Kidney (tissue), 14 donors: ENCODE data around the gene GPRC6A. TPM values are rescaled to one million over a fixed set of nuclear protein-coding genes. Genes with fewer than 3 reads are reported as not detected.

ENCODE experiments used
- DNase-seq, 5 donors: peaks; one replicate each; pipeline ENCODE4 v3.0.0-alpha.2; 2013 to 2020
- FAIRE-seq: peaks from 2 replicates; lab custom pipeline; 2012; peaks lifted over from hg19 to GRCh38; lab: Jason Lieb, UNC
- H3K27ac ChIP-seq, 2 donors: one replicate each; pipeline ENCODE4 v1.7.0; 2013; ENCODE audit warnings: low read depth in 2 of 2, low read length in 2 of 2, inconsistent platforms in 1 of 2
- H3K27me3 ChIP-seq: one replicate; pipeline ENCODE4 v1.7.1; 2013; ENCODE audit warnings: low read length, inconsistent platforms; ENCODE audit not compliant: control insufficient read depth, insufficient read depth
- H3K36me3 ChIP-seq, 3 donors: one replicate each; pipeline versions ENCODE4 v1.7.0 to v1.7.1; 2013; ENCODE audit warnings: low read length in 3 of 3, control low read depth in 1 of 3, inconsistent platforms in 1 of 3; ENCODE audit not compliant: insufficient read depth in 3 of 3, control insufficient read depth in 2 of 3
- H3K4me1 ChIP-seq, 3 donors: one replicate each; pipeline versions ENCODE4 v1.7.0 to v1.7.1; 2013; ENCODE audit warnings: low read length in 3 of 3, inconsistent platforms in 1 of 3, low read depth in 1 of 3; ENCODE audit not compliant: control insufficient read depth in 2 of 3, insufficient read depth in 2 of 3
- H3K4me3 ChIP-seq, 3 donors: one replicate each; pipeline versions ENCODE4 v1.7.0 to v1.8.1; 2013; ENCODE audit warnings: low read length in 3 of 3, control low read depth in 1 of 3, inconsistent platforms in 1 of 3
- H3K9ac ChIP-seq, 3 donors: one replicate each; pipeline versions ENCODE4 v1.7.0 to v1.7.1; 2013; ENCODE audit warnings: low read length in 3 of 3, control low read depth in 1 of 3, inconsistent platforms in 1 of 3
- H3K9me3 ChIP-seq, 3 donors: one replicate each; pipeline versions ENCODE4 v1.7.0 to v1.7.1; 2013; ENCODE audit warnings: low read length in 3 of 3, control low read depth in 1 of 3, inconsistent platforms in 1 of 3; ENCODE audit not compliant: control insufficient read depth in 2 of 3, insufficient read depth in 1 of 3
- CTCF ChIP-seq: IDR thresholded peaks from 3 replicates; pipeline ENCODE4 v1.5.1; 2012; ENCODE audit warnings: mild to moderate bottlenecking, moderate library complexity, borderline replicate concordance; ENCODE audit not compliant: insufficient read depth; ENCODE audit errors: extremely low read depth
- intact Hi-C: fragments of 100-400 bp; cut with DNase I; formaldehyde crosslinking; loops from one replicate; pipeline ENCODE4 v1.11.1; 2022
- polyA plus RNA-seq: library from polyadenylated mRNA; stranded (reverse); fragments of 350-450 nt; fragmentation: Illumina TruSeq; extraction: RNeasy Lipid Tissue Mini Kit (QIAGEN cat#74804); gene quantifications from one replicate; pipeline ENCODE4 v1.2.3, GENCODE V29; 2014; ENCODE audit warnings: low read depth, low replicate concordance; ENCODE audit not compliant: insufficient read depth
- total RNA-seq: library from RNA; stranded (reverse); fragmentation: NEBNext Ultra II Directional; extraction: Animal tissue kit (Norgen Biotek cat#: 25700); gene quantifications from one replicate; pipeline ENCODE4 v1.2.1, GENCODE V29; 2021
- donor health status: control.
- donor health status: control.
- donor health status: control.
- donor health status: control.
- donor health status: control.
- donor health status: DM: yes; HTN: yes; CAD: no.
- donor health status: Normal renal cell carcinoma (clear cell type).

Gene GPRC6A
- total and polyA plus RNA-seq, 2 donors from 2014 or later, result 0.73 TPM; not detected in 1

DNA sequence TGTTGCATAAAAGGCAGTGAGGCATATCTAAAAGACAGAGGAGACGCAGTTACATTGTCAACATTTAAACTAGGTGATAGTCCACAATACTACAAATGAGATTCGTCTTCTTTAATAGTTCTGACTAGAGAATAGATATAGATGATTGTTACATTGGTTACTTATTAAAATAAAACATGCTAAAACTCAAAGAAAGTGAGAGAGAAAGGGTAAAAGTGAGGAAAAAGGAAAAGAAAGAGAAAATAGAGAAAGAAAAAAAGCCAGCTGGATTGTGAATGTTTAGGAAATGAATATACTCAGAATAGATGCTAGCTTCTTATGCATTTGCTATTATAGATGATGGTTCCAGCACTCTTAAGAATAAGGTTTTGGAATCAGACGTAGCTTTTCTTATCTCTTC is 35.7 kb downstream of the GPRC6A start:
- H3K4me3 ChIP-seq, result no peak overlapping the region
- H3K9ac ChIP-seq, result no peak overlapping the region
- DNase-seq (no peak), FAIRE-seq (no peak)
- intact Hi-C loops, result no loop called here
- H3K9me3 ChIP-seq, result no peaks in the 10 kb centered on the region
- H3K27me3 ChIP-seq, result no peaks in the 10 kb centered on the region
- TF ChIP-seq CTCF, result no peak
- H3K27ac ChIP-seq, result no peak overlapping the region
- no peaks in the 10 kb centered on the region for H3K4me1 ChIP-seq
- no peaks in the 10 kb centered on the region for H3K36me3 ChIP-seq

DNA sequence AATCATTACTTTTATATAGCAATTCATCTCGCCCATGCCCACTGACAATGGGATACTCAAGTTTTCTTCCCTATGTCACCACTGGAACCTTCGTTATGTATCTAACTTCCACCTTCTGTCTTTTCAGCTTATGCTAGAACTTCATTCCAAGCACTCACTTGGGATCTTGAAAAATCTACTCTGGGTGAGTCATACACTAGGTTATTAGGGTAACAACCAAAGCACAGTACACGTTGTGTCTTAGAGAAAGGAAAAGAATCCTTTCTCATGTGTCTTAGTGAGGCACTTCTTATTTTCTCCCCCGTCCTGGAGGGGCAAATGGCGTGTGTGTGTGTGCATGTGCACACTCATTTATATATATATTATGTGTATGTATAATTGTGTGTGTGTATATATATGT is 45.0 kb downstream of the GPRC6A start:
- Histone ChIP-seq H3K9ac (no peak overlapping the region), H3K4me3 (no peak overlapping the region), H3K27me3 (no peaks in the 10 kb centered on the region), H3K27ac (no peak overlapping the region), H3K9me3 (no peaks in the 10 kb centered on the region), H3K4me1 (no peaks in the 10 kb centered on the region), H3K36me3 (no peaks in the 10 kb centered on the region)
- FAIRE-seq (no peak), DNase-seq (no peak)
- intact Hi-C loops, result no loop called here
- no peak for TF ChIP-seq CTCF

- DNase-seq (peak in 2 of 5 donors; percentile 58 to 62), FAIRE-seq (peak; percentile 64)
- intact Hi-C loops, result no loop called here
- H3K9ac ChIP-seq, result no peak overlapping the region
- H3K4me3 ChIP-seq, result peak overlapping the region in 1 of 3 donors; percentile 19
- no peaks in the 10 kb centered on the region for H3K36me3 ChIP-seq
- no peaks in the 10 kb centered on the region for H3K4me1 ChIP-seq
- no peak overlapping the region for H3K27ac ChIP-seq
- no peaks in the 10 kb centered on the region for H3K9me3 ChIP-seq
- peak; percentile 36 for TF ChIP-seq CTCF
- no peaks in the 10 kb centered on the region for H3K27me3 ChIP-seq
Observed at GRCh38 chr6:116779573-116780164, 49.2 kb downstream of the GPRC6A start.

DNA sequence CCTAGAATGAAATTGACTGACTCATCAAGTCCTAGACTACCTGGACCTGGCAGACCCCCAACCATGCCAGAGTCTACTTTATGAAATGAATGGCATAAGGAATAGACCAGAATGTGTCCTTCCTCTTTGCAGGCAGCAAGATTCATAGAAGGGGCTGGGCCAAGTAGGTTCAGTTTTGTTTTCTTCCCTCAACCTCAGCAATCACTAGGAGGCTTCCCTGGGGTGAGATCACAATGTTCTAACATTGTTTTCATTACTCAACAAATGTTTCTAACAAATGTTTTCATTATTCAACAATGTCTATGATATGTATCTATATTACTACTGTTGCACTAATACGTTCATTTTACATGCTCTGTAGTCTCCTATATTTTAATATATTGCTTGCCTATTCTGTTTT is 55.0 kb downstream of the GPRC6A start:
- H3K4me1 ChIP-seq, result no peaks in the 10 kb centered on the region
- H3K4me3 ChIP-seq, result no peak overlapping the region
- intact Hi-C loops, result no loop called here
- FAIRE-seq, result no peak
- no peak overlapping the region for H3K27ac ChIP-seq
- H3K9me3 ChIP-seq, result no peaks in the 10 kb centered on the region
- no peak for TF ChIP-seq CTCF
- no peak for DNase-seq
- no peak overlapping the region for H3K9ac ChIP-seq
- H3K27me3 ChIP-seq, result no peaks in the 10 kb centered on the region
- no peaks in the 10 kb centered on the region for H3K36me3 ChIP-seq
